Spleen (tissue), 7 donors: Measurements from ENCODE around the gene EXOC3.

Experiments
- CTCF ChIP-seq, 11 experiments: fragments of 200-600 bp in 7 of 11; fragments of 450-650 bp in 4 of 11; sonication (generic) in 4 of 11; IDR thresholded peaks in 8 of 11; conservative IDR thresholded peaks in 3 of 11; 1 replicate in 7 of 11; 2 replicates in 4 of 11; pipeline versions ENCODE4 v1.4.0 to v1.8.0; 2016 to 2021; ENCODE audit warnings: antibody characterized with exemption in 11 of 11, inconsistent platforms in 4 of 11, mild to moderate bottlenecking in 1 of 11
- POLR2AphosphoS5 ChIP-seq, 3 donors: sonication (generic); formaldehyde crosslinking; IDR thresholded peaks; one replicate each; pipeline ENCODE4 v1.5.1; 2017; ENCODE audit warnings: antibody characterized with exemption in 3 of 3
- donor health status: DM: no; HTN: no; CAD: no; lungs with moderate emphysema.
- donor health status: DM: no; HTN: no; CAD: no.
- donor health status: DM: no; HTN: no; CAD: no.

- TF ChIP-seq POLR2AphosphoS5 (IDR thresholded peaks at IDR 0.05), result no peak
- no peak for TF ChIP-seq CTCF (IDR thresholded peaks at IDR 0.05 in 8 of 11, conservative IDR thresholded peaks at IDR 0.05 in 3 of 11)
Measured at GRCh38 chr5:478982-479535, 36.1 kb downstream of the EXOC3 start.
